IPS DF 6.9 (cell line): ENCODE results near the gene TRAF3.
A peak's percentile ranks its signal among the peaks of the same experiment; 100 is the strongest.
"Not testable (repeated sequence)": the region's sequence is repeated elsewhere in the genome, so short reads cannot be mapped to it uniquely, and the experiment has no call there.

Source experiments
- DNase-seq: peaks from one replicate; pipeline ENCODE4 v3.0.0-alpha.2; 2013; ENCODE audit warnings: low read depth, low spot score
- H3K27ac ChIP-seq: one replicate; pipeline ENCODE4 v1.5.1; 2013; ENCODE audit warnings: low read length, control low read depth
- H3K27me3 ChIP-seq: 2 replicates; pipeline ENCODE4 v1.6.1; 2013; ENCODE audit warnings: mild to moderate bottlenecking, low read length; ENCODE audit not compliant: control insufficient read depth, insufficient read depth
- H3K36me3 ChIP-seq: 2 replicates; pipeline ENCODE4 v1.6.1; 2013; ENCODE audit warnings: low read length; ENCODE audit not compliant: control insufficient read depth, insufficient read depth
- H3K4me1 ChIP-seq: 2 replicates; pipeline ENCODE4 v1.6.1; 2013; ENCODE audit warnings: low read length; ENCODE audit not compliant: control insufficient read depth, insufficient read depth
- H3K4me3 ChIP-seq: 2 replicates; pipeline ENCODE4 v1.5.1; 2013; ENCODE audit warnings: mild to moderate bottlenecking, low read length
- H3K9me3 ChIP-seq: 2 replicates; pipeline ENCODE4 v1.6.1; 2013; ENCODE audit warnings: low read length, inconsistent platforms; ENCODE audit not compliant: control insufficient read depth, insufficient read depth
- WGBS: extraction: QIAGEN DNeasy Blood & Tissue Kit; methylation state at CpG from one replicate; pipeline ENCODE4 v1.1.7; 2013; ENCODE audit warnings: mixed read lengths, missing lambda C conversion rate; ENCODE audit not compliant: insufficient read length, insufficient coverage; 5-methylcytosine and 5-hydroxymethylcytosine counted together

TRAF3 gene

GRCh38 chr14:102925646-102926045 is 148.4 kb downstream of the TRAF3 start:
- H3K9me3 ChIP-seq, result no peaks in the 10 kb centered on the region
- no peak overlapping the region for H3K27ac ChIP-seq
- H3K36me3 ChIP-seq, result no peaks in the 10 kb centered on the region
- no peak overlapping the region for H3K4me3 ChIP-seq
- no peak for DNase-seq
- peaks cover 37% of the 10 kb centered on the region for H3K27me3 ChIP-seq
- peaks cover 4% of the 10 kb centered on the region for H3K4me1 ChIP-seq
- WGBS, result no CpG with 5 or more reads among the region's 11 CpGs

GRCh38 chr14:102926104-102926503 is 148.9 kb downstream of the TRAF3 start:
- H3K27me3 ChIP-seq, result peaks cover 37% of the 10 kb centered on the region
- no CpG with 5 or more reads among the region's 12 CpGs for WGBS

GRCh38 chr14:102926840-102927239 is 149.6 kb downstream of the TRAF3 start:
- not testable (repeated sequence) for H3K4me3 ChIP-seq, H3K27ac ChIP-seq, H3K9me3 ChIP-seq, H3K4me1 ChIP-seq, DNase-seq, H3K36me3 ChIP-seq
- peaks cover 37% of the 10 kb centered on the region for H3K27me3 ChIP-seq
- no CpG with 5 or more reads among the region's 10 CpGs for WGBS

More at GRCh38 chr14:102926104-102926503, 148.9 kb downstream of the TRAF3 start:
- H3K27ac ChIP-seq, result no peak overlapping the region
- DNase-seq, result no peak
- H3K9me3 ChIP-seq, result no peaks in the 10 kb centered on the region
- no peak overlapping the region for H3K4me3 ChIP-seq
- H3K36me3 ChIP-seq, result no peaks in the 10 kb centered on the region
- peaks cover 6% of the 10 kb centered on the region for H3K4me1 ChIP-seq

- Histone ChIP-seq H3K4me1 (peaks cover 6% of the 10 kb centered on the region), H3K9me3 (no peaks in the 10 kb centered on the region), H3K36me3 (peaks cover under 1% of the 10 kb centered on the region; the same call in 1 of the 2 replicates), H3K27ac (no peak overlapping the region), H3K27me3 (peaks cover 32% of the 10 kb centered on the region), H3K4me3 (peak overlapping the region; percentile 61; the same call in 1 of the 2 replicates)
- WGBS, result no CpG with 5 or more reads among the region's 19 CpGs
- DNase-seq, result no peak
These were observed 150.2 kb downstream of the TRAF3 start for GRCh38 chr14:102927346-102927877.

GRCh38 chr14:102927878-102928411 is 150.7 kb downstream of the TRAF3 start:
- H3K27me3 ChIP-seq, result peaks cover 32% of the 10 kb centered on the region
- WGBS, result no CpG with 5 or more reads among the region's 35 CpGs
- peaks cover 6% of the 10 kb centered on the region for H3K4me1 ChIP-seq
- H3K27ac ChIP-seq, result no peak overlapping the region
- peaks cover 2% of the 10 kb centered on the region; the same call in 1 of the 2 replicates for H3K36me3 ChIP-seq
- peak overlapping the region; percentile 61; the same call in 1 of the 2 replicates for H3K4me3 ChIP-seq
- H3K9me3 ChIP-seq, result no peaks in the 10 kb centered on the region
- no peak for DNase-seq

- peaks cover 25% of the 10 kb centered on the region; the same call in 1 of the 2 replicates for H3K27me3 ChIP-seq
- H3K4me3 ChIP-seq, result peak overlapping the region; percentile 61; the same call in 1 of the 2 replicates
- peaks cover 6% of the 10 kb centered on the region for H3K4me1 ChIP-seq
- H3K27ac ChIP-seq, result no peak overlapping the region
- DNase-seq, result no peak
- H3K36me3 ChIP-seq, result peaks cover 2% of the 10 kb centered on the region; the same call in 1 of the 2 replicates
- H3K9me3 ChIP-seq, result no peaks in the 10 kb centered on the region
- no CpG with 5 or more reads among the region's 94 CpGs for WGBS
These were observed 151.4 kb downstream of the TRAF3 start for GRCh38 chr14:102928412-102929240.

GRCh38 chr14:102929241-102930137 is 152.2 kb downstream of the TRAF3 start:
- Histone ChIP-seq H3K4me3 (peak overlapping the region; percentile 61), H3K4me1 (peaks cover 6% of the 10 kb centered on the region), H3K27me3 (peaks cover 16% of the 10 kb centered on the region; the same call in 1 of the 2 replicates), H3K36me3 (peaks cover 2% of the 10 kb centered on the region; the same call in 1 of the 2 replicates), H3K9me3 (no peaks in the 10 kb centered on the region), H3K27ac (no peak overlapping the region)
- WGBS, result no CpG with 5 or more reads among the region's 94 CpGs
- no peak for DNase-seq

- H3K27ac ChIP-seq, result no peak overlapping the region
- H3K36me3 ChIP-seq, result peaks cover 2% of the 10 kb centered on the region; the same call in 1 of the 2 replicates
- no peaks in the 10 kb centered on the region for H3K9me3 ChIP-seq
- no peak for DNase-seq
- H3K4me1 ChIP-seq, result peaks cover 6% of the 10 kb centered on the region
- no CpG with 5 or more reads among the region's 74 CpGs for WGBS
- peaks cover 14% of the 10 kb centered on the region; the same call in 1 of the 2 replicates for H3K27me3 ChIP-seq
- H3K4me3 ChIP-seq, result peak overlapping the region; percentile 61; the same call in 1 of the 2 replicates
These were observed 153.0 kb downstream of the TRAF3 start for GRCh38 chr14:102930138-102930752.

GRCh38 chr14:102930753-102931579 is 153.7 kb downstream of the TRAF3 start:
- no peak overlapping the region for H3K27ac ChIP-seq
- no peak overlapping the region for H3K4me3 ChIP-seq
- no peak for DNase-seq
- no CpG with 5 or more reads among the region's 34 CpGs for WGBS
- H3K36me3 ChIP-seq, result peaks cover 2% of the 10 kb centered on the region; the same call in 1 of the 2 replicates
- H3K4me1 ChIP-seq, result peaks cover 6% of the 10 kb centered on the region
- H3K9me3 ChIP-seq, result no peaks in the 10 kb centered on the region
- H3K27me3 ChIP-seq, result peaks cover 14% of the 10 kb centered on the region; the same call in 1 of the 2 replicates
